HEK293 (cell line): ENCODE results near the gene SEMA3D.

Experiments used
- CTCF ChIA-PET: fragments of 350-600 bp; formaldehyde crosslinking; extraction: SDS; loops from one replicate; lab custom pipeline; 2021; ENCODE audit warnings: antibody characterized with exemption; lab: Yijun Ruan, JAX
- POLR2A ChIA-PET: fragments of 300-600 bp; formaldehyde crosslinking; extraction: SDS; loops from one replicate; lab custom pipeline; 2020; ENCODE audit warnings: antibody characterized with exemption, inconsistent platforms; lab: Yijun Ruan, JAX
- H3K27ac ChIP-seq: fragments of 200-500 bp; sonication (Bioruptor generic); 2 replicates; pipeline ENCODE4 v1.5.1; 2014; ENCODE audit warnings: low read depth, low read length, control low read depth, inconsistent platforms; ENCODE audit errors: extremely low read depth
- H3K36me3 ChIP-seq, 2 experiments: fragments of 200-500 bp in 1 of 2; sonication (Bioruptor generic) in 1 of 2; 1 replicate in 1 of 2; 2 replicates in 1 of 2; pipeline ENCODE4 v1.5.1; 2014 to 2017; ENCODE audit warnings: inconsistent platforms in 2 of 2, low read length in 2 of 2; ENCODE audit not compliant: control insufficient read depth in 2 of 2, insufficient read depth in 1 of 2
- H3K4me1 ChIP-seq: fragments of 200-500 bp; sonication (Bioruptor generic); 2 replicates; pipeline ENCODE4 v1.5.1; 2014; ENCODE audit warnings: mild to moderate bottlenecking, low read length, inconsistent platforms; ENCODE audit not compliant: control insufficient read depth, insufficient read depth
- H3K4me3 ChIP-seq: 2 replicates; pipeline ENCODE4 v1.5.1; 2011; ENCODE audit warnings: low read depth, mild to moderate bottlenecking, control low read depth, low read length, moderate library complexity
- H3K9me3 ChIP-seq: fragments of 200-500 bp; sonication (Bioruptor generic); 2 replicates; pipeline ENCODE4 v1.5.1; 2014; ENCODE audit warnings: low read depth, low read length, inconsistent platforms; ENCODE audit not compliant: control insufficient read depth, insufficient read depth
- IKZF3 ChIP-seq: fragments of 450-650 bp; IDR thresholded peaks from 2 replicates; pipeline ENCODE4 v1.5.0; 2018; ENCODE audit warnings: missing biosample characterization, mild to moderate bottlenecking, missing genetic modification characterization, moderate library complexity
- MYNN ChIP-seq: fragments of 450-650 bp; formaldehyde crosslinking; IDR thresholded peaks from 2 replicates; pipeline ENCODE4 v1.5.1; 2016; ENCODE audit warnings: missing biosample characterization, missing genetic modification characterization, borderline replicate concordance
- PRDM4 ChIP-seq: fragments of 450-650 bp; formaldehyde crosslinking; IDR thresholded peaks from 2 replicates; pipeline ENCODE4 v1.5.1; 2017; ENCODE audit warnings: missing biosample characterization, missing genetic modification characterization
- TSHZ1 ChIP-seq: fragments of 450-650 bp; formaldehyde crosslinking; IDR thresholded peaks from 2 replicates; pipeline ENCODE4 v1.5.1; 2016; ENCODE audit warnings: missing biosample characterization, missing genetic modification characterization, borderline replicate concordance
- ZNF155 ChIP-seq: fragments of 450-650 bp; formaldehyde crosslinking; IDR thresholded peaks from 2 replicates; pipeline ENCODE4 v1.5.1; 2016; ENCODE audit warnings: missing biosample characterization, missing genetic modification characterization
- ZNF169 ChIP-seq: fragments of 450-650 bp; formaldehyde crosslinking; IDR thresholded peaks from 2 replicates; pipeline ENCODE4 v1.5.1; 2016; ENCODE audit warnings: missing biosample characterization, missing genetic modification characterization
- ZNF274 ChIP-seq, 2 experiments: fragments of 200-500 bp in 1 of 2; fragments of 450-650 bp in 1 of 2; sonication (Bioruptor generic) in 1 of 2; formaldehyde crosslinking in 1 of 2; IDR thresholded peaks; 2 replicates each; pipeline versions ENCODE4 v1.5.1 to v1.6.1; 2014 to 2016; ENCODE audit warnings: borderline replicate concordance in 1 of 2, inconsistent platforms in 1 of 2, low read length in 1 of 2, missing biosample characterization in 1 of 2, missing genetic modification characterization in 1 of 2
- ZNF501 ChIP-seq: fragments of 450-650 bp; formaldehyde crosslinking; IDR thresholded peaks from 2 replicates; pipeline ENCODE4 v1.5.1; 2016; ENCODE audit warnings: missing biosample characterization, missing genetic modification characterization
- ZNF518A ChIP-seq: fragments of 450-650 bp; formaldehyde crosslinking; conservative IDR thresholded peaks from 2 replicates; pipeline ENCODE4 v1.5.1; 2016; ENCODE audit warnings: low read depth, missing biosample characterization, missing genetic modification characterization
- ZNF670 ChIP-seq: fragments of 450-650 bp; formaldehyde crosslinking; IDR thresholded peaks from 2 replicates; pipeline ENCODE4 v1.5.1; 2016; ENCODE audit warnings: missing biosample characterization, missing genetic modification characterization, low read depth
- ZNF701 ChIP-seq: fragments of 450-650 bp; formaldehyde crosslinking; IDR thresholded peaks from 2 replicates; pipeline ENCODE4 v1.5.1; 2016; ENCODE audit warnings: missing biosample characterization, missing genetic modification characterization
- ZNF707 ChIP-seq: fragments of 450-650 bp; formaldehyde crosslinking; IDR thresholded peaks from 2 replicates; pipeline ENCODE4 v1.5.1; 2016; ENCODE audit warnings: missing biosample characterization, missing genetic modification characterization
- ZSCAN16 ChIP-seq: fragments of 450-650 bp; formaldehyde crosslinking; IDR thresholded peaks from 2 replicates; pipeline ENCODE4 v1.5.1; 2016; ENCODE audit warnings: missing biosample characterization, missing genetic modification characterization

The SEMA3D gene

GRCh38 chr7:85150624-85151023, 36.2 kb downstream of the SEMA3D start (continued):
- TF ChIP-seq ZNF518A (tag by site-specific recombination) (no peak), IKZF3 (tag by site-specific recombination) (no peak), PRDM4 (tag by site-specific recombination) (no peak), ZNF707 (no peak), ZNF670 (tag by site-specific recombination) (no peak), ZNF274 (IDR thresholded peaks at IDR 0.05; ENCODE audit: low read length) (no peak), ZNF274 (tag by site-specific recombination; IDR thresholded peaks at IDR 0.05; ENCODE audit: borderline replicate concordance) (no peak), TSHZ1 (tag by site-specific recombination) (no peak), ZNF501 (tag by site-specific recombination) (no peak), ZSCAN16 (no peak)

GRCh38 chr7:85144771-85145170, 42.1 kb downstream of the SEMA3D start:
- H3K36me3 ChIP-seq: no peaks in the 10 kb centered on the region
- H3K27ac ChIP-seq: no peak overlapping the region
- POLR2A ChIA-PET: no interaction called here
- CTCF ChIA-PET: no interaction called here
- 0 out of 2 replicates have a peak, but pooled peaks cover 2% of the 10 kb centered on the region for H3K4me1 ChIP-seq
- no peaks in the 10 kb centered on the region for H3K9me3 ChIP-seq
- no peak overlapping the region for H3K4me3 ChIP-seq
- TF ChIP-seq ZNF701 (tag by site-specific recombination) (no peak), MYNN (no peak), ZNF169 (no peak), ZNF155 (tag by site-specific recombination) (no peak)
